AG09319 (cell line): Measurements from ENCODE around the gene KCND2.

Experiments
- DNase-seq: peaks from one replicate; pipeline ENCODE4 v3.0.0-alpha.2; 2010; ENCODE audit warnings: low read depth; ENCODE audit errors: extremely low read depth
- TF ChIP-seq, protein P1 (sequence below): IDR thresholded peaks from 2 replicates; pipeline ENCODE4 v1.5.1; 2011; ENCODE audit warnings: low read depth, mild to moderate bottlenecking, inconsistent platforms, low read length, moderate library complexity

KCND2 gene

DNA sequence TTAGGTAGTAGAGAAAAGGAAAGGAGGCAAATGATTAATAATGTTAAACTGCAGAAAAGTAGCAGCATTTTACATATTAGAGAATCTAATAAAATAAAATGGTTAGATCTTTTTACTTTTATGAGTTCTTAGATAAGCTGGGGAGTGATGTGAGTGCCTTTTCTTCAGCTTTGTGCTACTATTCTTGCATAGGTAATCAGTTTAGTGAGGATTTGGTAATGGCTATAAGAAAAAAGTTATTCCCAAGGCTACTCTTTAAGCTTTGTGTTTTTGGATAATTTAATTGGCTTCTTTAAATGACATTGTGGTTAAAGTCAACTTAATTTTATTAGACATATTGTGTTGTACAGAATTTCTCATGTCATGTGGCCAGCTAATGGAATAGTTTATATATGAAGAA is 3.7 kb downstream of the KCND2 start:
- DNase-seq: no peak
- TF ChIP-seq, protein P1, sequence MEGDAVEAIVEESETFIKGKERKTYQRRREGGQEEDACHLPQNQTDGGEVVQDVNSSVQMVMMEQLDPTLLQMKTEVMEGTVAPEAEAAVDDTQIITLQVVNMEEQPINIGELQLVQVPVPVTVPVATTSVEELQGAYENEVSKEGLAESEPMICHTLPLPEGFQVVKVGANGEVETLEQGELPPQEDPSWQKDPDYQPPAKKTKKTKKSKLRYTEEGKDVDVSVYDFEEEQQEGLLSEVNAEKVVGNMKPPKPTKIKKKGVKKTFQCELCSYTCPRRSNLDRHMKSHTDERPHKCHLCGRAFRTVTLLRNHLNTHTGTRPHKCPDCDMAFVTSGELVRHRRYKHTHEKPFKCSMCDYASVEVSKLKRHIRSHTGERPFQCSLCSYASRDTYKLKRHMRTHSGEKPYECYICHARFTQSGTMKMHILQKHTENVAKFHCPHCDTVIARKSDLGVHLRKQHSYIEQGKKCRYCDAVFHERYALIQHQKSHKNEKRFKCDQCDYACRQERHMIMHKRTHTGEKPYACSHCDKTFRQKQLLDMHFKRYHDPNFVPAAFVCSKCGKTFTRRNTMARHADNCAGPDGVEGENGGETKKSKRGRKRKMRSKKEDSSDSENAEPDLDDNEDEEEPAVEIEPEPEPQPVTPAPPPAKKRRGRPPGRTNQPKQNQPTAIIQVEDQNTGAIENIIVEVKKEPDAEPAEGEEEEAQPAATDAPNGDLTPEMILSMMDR: no peak

DNA sequence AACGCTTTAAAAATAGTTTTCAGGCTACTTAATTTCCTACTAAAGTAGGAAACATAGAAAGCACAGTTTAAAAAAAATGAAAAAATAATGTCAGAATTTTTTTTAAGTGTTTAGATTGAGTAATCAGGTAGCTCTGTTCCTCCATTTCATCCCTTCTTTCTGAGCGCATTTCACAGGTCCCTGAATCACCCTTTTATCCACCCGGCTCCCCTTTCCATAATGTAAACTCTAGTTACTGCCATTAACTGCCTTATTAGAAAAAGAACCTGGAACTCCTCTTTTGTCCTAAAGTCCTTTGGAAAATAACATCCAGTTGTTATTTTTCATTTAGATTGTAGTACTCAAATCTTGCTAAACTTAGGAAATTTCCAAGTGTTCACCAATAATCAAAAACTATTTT is 5.8 kb downstream of the KCND2 start:
- DNase-seq: no peak
- TF ChIP-seq, protein P1: no peak

DNA sequence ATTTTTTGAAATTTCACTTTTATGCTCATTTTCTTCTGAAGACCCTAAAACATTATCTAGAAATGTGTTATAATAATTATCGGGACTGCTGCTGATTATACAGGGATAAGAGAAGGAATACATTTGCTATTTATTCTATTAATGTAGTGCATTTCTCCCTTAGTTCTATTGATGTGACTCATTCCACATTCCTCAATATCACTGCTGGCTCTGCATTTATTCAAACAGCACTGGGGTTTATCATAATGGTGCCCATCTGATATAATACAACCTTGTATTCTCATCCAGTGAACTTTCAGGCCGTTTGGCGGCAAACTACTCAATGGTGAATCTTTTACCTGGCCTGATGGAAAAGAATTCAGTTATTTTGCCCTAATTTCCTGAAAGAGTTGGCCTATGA is 7.8 kb downstream of the KCND2 start:
- TF ChIP-seq, protein P1: no peak
- no peak for DNase-seq

DNA sequence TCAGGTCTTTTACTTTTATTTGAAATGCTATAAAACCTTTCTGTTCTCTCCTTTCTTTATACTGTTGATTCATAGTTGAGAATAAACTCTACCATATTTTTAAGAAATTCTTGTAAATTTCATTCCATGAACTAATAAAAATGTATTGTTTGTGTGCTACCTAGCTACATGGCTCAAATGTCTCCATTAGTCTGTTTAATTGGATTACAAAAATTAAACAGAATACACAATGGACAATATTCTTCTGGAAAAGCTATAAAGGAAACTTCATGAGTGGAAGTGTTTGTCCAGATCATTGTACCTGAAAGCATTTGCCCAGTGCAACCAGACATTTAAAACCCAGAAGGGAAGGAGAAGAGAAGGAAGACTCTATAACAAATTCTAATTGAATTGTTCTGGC is 20.1 kb downstream of the KCND2 start:
- TF ChIP-seq, protein P1: no peak
- no peak for DNase-seq

DNA sequence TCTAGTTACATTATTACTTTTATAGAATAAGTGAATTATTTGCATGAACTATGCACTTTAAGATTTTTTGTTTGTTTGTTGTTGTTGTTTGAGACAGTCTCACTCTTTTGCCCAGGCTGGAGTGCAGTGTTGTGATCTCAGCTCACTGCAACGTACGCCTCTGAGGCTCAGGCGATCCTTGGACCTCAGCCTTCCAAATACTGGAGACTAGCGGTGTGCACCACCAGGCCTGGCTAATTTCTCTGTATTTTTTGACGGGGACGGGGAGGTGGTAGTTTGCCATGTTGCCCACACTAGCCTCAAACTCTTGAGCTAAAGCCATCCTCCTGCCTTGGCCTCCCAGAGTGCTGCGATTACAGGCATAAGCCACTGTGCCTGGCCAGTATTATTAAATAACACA is 29.2 kb downstream of the KCND2 start:
- no peak for DNase-seq
- TF ChIP-seq, protein P1: no peak

DNA sequence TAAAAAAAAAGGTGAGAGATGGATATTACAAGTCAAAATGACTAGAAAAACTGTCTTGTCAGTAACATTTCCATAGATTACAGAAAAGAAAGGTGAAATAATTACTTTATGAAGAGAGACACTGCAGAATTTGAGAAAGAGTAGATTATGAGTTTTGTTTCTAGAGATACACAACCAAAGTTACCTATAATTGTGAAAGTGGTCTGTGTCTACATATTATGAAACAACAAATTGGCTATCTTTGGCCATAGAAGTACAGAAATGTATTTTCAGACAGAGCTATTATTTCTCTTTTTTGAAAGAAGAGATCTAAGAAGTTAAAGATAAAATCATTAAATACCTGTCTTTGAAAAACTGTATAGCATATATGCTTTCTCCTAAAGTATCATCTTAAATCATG is 30.1 kb downstream of the KCND2 start:
- TF ChIP-seq, protein P1: no peak
- DNase-seq: no peak

DNA sequence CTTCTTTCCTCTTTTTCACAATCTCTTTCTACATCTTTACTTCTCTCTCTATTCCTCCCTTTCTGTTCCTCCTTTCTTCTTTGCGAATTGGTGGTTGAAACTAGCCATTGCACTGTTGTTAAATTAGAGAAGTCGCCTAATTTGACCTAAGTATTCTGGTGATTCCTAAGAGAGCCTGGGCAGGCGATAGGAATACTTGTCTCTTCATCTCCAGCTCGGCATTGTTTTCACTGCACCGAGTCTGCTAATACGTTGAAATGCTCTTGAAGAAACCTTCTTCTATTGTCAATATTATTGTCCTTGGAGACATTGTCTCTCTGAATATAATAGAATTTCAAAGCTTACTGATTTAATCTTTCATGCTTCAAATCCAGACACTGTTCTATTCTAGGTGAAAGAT is 31.7 kb downstream of the KCND2 start:
- TF ChIP-seq, protein P1: no peak
- no peak for DNase-seq
